GM21381 (cell line): ENCODE data around the gene MOSMO.
"Not testable (repeated sequence)": the region's sequence is repeated elsewhere in the genome, so short reads cannot be mapped to it uniquely, and the experiment has no call there.

Experiments
- ATAC-seq: cut with Tn5 transposase; IDR thresholded peaks from one replicate; pipeline ENCODE4 v1.9.1; 2021; ENCODE audit warnings: mild to moderate bottlenecking, moderate library complexity; ENCODE audit not compliant: unreplicated experiment

Gene MOSMO

DNA sequence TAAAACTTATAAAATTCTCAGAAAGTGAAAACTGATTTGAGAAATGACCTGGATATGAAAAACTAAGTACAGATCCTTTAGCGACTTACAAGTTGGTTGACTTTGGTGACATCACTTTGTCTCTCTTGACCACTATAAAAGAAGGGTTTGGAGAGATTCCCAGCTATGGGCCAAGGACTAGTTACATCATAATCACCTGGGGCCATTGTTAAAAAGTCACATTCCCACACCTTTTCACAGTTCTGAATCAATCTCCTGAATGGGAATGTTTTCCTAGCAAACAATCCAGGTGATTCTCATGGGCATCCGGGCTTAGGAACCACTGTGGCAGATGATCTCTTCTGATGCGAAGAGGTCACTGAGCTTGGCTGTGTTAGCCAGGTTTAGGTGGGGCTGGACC is 83.8 kb downstream of the MOSMO start:
- no peak for ATAC-seq

DNA sequence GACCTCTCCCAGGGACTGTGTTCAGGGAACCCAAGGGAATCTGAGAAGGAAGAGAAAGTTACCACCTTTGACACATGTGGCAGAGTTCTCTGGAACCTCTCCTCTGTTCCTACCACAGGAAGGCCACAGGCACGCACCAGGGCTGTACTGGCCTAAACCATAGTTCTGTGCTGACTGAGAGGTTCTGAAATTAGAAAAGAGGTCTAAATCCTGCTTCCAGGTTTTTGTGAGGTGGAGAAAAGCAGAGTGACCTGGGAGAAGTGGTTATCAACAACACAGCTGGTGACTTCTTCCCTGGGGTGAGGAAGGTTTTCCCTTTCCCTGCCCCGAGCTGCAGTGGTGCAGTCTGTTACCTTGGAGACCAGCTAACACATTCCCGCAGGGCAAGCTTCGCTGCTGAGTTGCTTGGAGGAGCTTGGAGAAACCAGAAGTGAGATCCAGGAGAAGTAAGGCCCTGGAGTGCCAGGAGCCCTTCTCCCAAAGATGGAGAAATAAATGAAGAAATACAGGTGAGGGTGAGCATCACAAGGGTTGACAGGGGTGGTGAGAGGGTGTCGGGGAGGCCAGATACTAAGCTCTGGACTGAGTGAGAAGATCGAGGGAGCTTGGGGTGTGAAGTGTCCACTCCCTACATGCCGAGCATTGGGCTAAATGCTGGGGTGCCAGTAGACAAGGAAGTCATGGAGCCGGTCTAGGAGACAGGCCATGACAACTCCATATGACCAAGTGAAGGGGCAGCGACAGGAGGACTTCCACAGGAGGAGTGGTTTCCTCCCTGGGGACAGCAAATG is 84.4 kb downstream of the MOSMO start, which contains the start of gene VWA3A:
Gene VWA3A, plus strand, starts transcription at position 399 of the 791 bp plus-strand sequence. Its CDS starts 97 bp downstream, at position 496.
- ATAC-seq, result no peak

DNA sequence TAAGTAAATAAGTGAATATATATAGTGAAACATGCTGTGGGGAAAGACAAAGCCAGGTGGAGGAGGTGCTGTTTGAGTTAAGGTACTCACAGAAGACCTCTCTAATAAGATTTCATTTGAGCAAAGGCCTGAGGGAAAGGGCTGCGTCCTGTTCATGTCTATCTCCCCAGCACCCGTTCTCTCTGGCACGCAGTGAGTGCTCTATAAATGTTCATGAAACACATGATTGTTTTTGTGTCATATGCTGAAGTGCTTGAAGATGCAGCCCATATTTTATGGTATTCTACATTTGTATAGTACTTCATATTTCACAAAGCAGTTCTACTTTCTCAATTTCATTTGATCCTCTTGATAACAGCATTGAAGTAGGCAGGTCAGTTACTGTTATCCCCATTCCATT is 85.4 kb downstream of the MOSMO start:
- no peak for ATAC-seq

DNA sequence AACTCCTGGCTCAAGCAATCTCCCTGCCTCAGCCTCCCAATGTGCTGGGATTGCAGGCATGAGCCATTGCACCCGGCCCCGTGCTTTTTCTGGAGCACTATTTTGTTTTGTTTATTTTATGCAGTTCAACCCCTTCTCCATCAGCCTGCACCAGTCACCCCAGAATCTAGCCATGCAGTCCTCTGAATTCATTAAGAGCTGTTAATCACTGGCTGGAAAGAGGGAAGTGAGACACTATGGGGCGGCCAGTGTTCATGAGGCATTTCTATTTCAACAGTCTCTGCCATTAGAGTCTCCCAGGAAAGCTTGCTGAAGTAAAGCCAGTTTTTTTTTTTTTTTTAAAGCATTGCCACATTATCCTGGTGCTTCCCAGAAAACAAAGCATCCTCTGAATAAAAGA is 86.1 kb downstream of the MOSMO start:
- no peak for ATAC-seq

DNA sequence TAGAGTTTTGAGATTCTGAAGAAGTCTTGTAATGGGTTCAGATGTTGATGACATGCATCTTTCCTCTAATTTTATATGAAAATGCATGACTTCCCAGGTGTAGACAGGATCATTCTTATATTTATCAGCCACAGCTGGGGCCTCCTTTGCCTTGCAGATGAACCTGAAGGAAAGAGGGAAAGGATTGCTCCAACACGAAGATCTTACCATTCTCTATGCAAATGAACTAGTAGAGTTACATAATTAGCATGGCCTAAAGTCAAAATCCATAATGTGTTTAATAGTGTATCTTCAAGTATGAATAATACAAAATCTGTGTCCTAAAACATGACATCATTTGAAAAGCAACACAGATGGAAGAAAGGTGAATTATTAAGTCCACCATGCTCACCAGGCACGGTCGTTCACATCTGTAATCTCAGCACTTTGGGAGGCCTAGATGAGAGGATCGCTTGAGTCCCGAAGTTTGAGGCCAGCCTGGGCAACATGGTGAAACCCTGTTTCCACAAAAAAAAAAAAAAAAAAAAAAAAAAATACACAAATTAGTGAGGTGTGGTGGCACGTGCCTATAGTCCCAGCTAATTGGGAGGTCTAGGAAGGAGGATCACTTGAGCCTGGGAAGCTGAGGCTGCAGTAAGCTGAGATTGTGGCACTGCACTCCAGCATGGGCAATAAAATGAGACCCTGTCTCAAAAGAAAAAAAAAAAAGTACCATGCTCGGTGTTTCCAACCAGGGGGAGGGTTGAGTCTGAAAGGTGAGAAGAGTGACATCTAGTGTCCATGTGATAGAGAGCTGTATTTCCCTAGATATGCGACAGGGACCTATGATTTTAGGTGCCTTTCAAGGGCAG is 90.7 kb downstream of the MOSMO start:
- no peak for ATAC-seq

DNA sequence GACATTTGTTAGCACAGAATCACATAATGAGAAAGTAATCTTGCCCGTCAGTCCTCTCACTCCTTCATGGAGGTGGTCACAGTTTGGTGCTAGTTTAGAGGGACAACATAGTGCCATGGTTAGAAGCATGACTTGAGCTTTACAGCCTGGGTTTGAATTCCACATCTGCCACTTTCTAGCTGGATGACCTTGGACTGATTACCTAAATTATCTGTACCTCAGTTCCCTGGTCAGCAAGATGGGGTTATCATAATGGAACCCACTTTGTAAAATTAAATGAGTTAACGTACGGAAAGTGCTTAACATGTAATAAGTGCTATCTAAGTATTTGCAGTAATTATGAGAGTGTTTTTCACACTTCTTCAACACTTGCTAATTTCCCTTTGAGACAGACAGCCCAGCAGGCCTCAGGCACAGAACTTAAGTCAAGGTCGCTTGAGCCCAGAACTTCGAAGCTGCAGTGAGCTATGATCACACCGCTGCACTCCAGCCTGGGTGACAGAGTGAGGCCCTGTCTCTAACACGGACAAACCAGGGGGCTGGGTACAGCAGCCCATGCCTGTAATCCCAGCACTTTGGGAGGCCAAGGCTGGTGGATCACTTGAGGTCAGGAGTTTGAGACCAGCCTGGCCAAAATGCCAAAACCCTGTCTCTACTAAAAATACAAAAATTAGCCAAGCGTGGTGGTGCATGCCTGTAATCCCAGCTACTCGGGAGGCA is 91.5 kb downstream of the MOSMO start:
- ATAC-seq, result no peak

DNA sequence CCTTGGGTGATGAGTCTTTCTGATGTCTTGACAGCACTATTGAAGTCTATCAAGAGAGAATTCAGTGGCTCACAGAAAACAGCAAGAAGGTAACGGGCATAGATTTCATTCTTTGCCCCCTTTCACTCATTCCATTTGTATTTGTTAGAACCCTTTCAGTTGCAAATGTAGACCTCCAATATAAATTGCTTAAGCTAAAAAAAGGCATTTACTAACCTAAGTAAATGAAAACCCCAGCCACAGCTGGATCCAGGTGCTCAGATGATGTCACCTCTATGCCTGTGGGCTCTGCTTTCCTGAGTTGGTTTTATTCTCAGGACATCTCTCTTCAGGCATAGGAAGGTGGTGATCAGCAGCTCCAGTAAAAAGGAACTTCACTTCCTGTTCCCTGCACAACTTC is 95.5 kb downstream of the MOSMO start:
- no peak for ATAC-seq

DNA sequence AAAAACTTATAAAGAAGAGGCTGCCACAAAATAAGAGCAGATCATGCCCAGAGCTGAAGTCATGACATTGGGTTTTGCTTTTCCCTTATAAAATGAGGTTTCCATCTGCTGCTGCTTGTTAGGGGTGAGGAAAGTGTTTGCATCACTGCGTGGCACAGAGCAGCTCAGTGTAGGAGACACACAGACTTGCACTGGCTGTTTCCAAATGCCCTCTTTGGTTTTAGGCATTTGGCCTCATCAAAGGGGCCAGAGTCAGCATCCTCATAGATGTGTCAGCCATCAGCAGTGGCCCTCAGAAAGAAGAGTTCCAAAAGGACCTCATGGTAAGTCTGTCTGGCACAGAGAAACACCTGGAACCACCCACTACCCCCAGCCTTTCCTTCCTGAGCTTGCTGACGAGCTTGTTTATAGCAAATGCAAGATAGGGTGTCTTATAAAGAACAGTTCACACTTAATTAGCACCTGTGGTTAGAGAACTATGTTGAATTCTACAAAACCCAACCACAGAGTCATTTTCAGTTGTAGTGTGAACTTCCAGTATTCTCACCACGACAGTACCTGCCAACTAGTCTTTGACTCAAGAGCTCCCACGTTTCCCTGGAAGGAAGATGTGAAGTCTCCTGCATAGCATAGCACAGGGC is 101.5 kb downstream of the MOSMO start:
- ATAC-seq, result no peak

DNA sequence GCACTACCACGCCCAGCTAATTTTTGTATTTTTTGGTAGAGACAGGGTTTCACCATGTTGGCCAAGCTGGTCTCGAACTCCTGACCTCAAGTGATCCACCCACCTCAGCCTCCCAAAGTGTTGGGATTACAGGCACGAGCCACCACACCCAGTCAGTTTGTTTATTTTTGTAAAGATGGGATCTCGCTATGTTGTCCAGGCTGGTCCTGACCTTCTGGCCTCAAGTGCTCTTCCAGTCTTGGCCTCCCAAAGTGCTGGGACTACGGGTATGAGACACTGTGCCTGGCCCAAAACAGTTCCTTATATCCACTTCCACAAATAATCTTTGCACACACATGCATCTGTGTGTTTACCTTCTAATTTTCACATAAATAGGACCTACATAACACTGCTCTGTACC is 103.7 kb downstream of the MOSMO start:
- not testable (repeated sequence) for ATAC-seq

DNA sequence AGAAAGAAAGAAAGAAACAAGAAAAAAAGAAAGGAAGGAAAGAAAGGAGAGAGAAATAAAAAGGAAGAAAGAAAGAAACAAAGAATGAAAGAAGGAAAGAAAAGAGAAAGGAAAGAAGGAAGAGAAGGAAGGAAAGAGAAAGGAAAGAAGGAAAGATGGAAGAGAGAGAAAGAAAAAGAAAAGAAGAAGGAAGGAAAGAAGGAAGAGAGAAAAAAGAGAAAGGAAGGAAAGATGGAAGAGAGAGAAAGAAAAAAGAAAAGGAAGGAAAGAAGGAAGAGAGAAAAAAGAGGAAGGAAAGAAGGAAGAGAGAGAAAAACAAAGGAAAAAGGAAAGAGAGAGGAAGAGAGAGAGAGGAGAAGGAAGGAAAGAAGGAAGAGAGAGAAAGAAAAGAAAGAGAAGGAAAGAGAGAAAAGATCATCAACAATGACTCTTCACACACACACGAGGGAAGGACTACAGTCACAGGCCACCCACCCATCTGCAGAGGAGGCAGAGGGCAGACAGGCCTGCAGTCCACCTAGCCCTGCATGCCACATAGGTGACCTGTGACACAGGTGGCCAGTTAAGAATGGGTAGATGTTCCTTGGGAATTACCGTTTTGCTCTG is 108.3 kb downstream of the MOSMO start:
- no peak for ATAC-seq

DNA sequence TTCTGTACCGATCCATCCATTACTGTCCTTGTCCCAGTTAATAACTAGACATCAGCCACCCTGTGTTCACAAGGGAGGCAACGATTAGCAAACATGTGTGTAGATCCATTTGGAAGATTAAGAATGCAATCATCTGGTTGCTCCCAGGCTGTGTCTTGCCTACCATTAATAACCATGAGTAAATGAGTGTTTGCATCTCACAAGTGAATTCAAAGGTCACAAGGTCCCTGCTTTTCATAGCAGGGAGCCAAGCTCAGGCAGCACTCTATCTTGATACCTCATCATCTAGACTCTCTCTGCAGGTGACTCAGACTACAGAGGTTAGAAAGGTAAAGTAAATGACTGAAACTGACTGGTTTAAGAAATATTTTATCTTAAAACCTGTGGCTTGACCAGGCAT is 109.7 kb downstream of the MOSMO start:
- ATAC-seq, result no peak

DNA sequence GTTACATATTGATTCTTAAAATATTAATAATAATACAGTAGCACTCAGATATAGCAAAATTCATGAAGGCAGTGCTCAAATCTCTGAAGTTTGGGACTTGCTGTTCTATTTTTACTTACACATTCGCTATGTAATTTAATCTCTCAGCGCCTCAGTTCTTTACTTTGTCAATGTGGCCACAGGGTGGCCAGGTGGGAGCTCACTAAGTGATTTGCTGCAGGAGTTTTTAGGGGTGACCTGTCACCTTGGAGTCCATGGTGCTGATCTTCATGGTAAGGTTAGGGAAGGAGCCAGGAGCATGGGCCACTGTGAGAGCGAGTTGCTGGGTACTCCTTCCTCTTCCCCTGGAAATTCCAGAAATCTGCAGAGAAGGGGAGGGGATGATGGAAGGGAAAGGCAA is 112.5 kb downstream of the MOSMO start:
- no peak for ATAC-seq

DNA sequence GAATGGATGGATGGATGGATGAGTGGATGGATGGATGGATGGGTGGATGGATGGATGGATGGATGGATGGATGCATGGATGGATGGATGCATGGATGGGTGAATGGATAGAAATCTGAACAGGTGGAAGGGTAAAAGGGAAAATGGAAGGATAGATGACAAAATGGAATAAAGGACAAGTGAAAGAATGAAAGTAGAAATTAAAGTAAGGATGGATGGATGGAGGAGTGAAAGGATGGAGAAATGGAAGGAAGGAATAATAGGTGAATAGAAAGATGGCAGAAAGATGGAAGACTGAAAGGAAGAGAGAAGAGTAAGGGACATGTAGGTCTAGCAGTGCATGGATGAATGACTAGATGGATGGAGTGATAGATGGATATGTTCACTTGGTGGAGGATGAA is 114.3 kb downstream of the MOSMO start:
- ATAC-seq, result no peak

DNA sequence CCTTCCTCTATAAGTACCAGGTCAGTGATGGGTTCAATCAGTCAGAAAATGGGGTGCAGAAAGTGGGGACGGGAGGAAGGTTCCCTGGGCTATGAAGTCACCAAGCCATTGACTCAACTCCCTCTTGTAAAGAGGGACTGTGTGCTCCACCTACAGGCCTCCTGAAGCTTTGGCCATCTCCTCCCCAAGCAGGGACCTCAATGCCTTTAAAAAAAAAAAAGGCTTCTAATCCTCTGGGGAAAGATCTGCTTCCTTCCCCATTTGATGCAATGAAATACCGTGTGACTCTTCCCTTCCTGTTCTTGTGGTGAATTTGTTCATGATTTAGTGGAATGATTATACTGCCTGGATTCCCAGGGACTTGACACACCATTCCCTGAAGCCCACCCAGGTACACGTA is 115.2 kb downstream of the MOSMO start:
- no peak for ATAC-seq

DNA sequence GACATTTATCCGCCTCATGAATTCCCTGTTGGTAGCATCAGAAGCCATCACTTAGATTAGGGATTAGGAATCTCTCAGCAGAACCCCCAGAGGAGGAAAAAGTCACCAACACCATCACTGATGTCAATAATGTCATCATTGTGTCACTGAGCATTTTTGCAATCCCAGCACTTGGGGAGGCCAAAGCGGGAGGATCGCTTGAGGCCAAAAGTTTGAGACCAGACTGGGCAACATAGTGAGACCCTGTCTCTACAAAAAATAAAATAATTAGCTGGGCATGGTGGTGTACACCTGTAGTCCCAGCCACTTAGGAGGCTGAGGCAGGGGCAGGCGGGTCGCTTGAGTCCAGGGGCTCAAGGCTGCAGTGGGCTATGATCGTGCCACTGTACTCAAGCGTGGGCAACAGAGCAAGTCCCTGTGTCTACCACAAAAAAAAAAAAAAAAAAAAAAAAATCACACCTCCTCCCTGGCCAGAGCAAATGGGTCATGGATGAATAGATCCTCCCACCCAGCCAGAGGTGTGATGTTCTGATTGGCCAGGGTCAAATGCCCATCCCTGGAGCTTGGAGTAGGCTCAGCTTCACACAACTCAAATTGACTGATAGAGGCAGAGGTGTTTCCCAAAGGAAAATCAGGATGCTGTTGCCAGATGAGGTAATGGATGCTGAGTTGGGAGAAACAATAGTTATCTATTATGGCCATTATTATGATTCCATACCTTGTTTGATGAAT is 116.0 kb downstream of the MOSMO start:
- no peak for ATAC-seq

DNA sequence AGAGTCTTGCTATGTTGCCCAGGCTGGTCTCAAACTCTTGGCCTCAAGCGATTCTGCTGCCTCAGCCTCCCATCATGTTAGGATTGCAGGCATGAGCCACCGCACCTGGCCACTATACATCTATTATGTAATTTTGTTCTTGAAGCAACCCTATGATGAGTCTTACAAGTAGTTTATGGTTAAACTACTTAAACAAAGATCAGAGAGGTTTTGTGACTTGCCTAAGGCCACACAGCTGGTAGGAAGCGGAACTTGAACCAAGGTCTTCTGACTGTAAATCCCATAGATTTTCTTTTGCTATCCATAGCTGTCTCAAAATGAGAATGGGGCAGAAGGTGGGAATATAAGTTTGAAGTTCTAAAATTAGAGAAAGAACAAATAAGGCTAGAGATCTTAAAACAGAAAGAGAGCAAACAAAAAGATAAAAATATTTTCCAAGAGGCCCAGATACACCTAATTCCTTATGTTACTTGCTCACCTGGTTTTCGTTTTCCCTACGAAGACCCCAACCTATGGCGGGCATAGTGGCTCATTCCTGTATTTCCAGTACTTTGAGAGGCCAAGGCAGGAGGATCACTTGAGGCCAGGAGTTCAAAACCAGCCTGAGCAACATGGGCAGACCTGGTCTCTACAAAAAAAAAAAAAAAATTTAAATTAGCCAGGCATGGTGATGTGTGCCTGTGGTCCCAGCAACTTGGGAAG is 116.8 kb downstream of the MOSMO start:
- ATAC-seq, result no peak

DNA sequence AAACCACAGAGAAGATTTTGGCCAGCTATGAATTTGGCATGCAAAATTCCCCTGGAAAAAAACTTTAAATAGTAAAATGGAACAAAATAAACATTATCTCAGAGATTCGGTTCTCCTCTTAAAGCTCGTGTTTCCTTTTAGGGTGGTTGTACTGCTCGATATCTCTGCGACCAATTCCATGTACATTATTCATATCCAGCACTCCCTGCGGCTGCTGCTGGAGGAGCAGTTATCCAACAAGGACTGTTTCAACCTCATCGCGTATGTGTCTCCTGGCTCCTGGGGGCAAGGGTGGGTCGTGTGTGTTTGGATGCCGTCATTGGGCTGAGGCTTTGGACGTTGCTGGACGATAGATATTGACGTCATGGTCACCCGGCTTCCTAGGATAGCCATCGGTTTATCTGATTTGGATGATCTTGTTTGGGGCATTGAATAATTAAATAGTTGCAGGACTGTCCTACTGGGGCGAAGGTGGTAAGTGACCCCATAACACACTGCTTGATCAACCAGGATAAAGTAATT is 118.2 kb downstream of the MOSMO start:
- no peak for ATAC-seq

DNA sequence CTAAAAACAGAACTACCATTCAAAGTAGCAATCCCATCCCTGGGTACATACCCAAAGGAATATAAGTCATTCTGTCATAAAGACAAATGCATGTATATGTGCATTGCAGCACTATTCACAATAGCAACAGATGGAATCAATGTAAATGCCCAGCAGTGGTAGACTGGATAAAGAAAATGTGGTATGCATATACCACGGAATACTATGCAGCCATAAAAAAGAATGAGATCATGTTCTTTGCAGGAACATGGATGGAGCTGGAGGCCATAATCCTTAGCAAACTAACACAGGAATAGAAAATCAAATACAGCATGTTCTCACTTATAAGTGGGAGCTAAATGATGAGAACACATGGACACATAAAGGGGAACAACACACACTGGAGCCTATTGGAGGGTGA is 120.6 kb downstream of the MOSMO start:
- ATAC-seq, result not testable (repeated sequence)

DNA sequence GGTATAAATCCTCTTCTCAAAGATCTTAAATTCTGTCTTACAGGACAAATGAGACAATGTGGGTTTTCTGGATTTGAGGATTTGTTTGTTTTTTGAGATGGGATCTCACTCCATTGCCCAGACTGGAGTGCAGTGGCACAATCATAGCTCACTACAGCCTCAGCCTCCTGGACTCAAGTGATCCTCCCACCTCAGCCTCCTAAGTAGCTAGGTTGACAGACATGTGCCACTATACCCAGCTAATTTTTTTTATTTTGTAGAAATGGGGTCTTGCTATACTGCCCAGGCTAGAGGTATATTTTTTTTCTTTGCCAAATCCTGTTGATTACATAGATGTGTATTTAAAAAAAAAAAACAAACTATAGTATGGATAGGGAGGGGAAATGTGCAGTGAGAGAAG is 122.6 kb downstream of the MOSMO start:
- ATAC-seq, result no peak
